ENCODE data around the gene PARD3B. TPM values are rescaled to one million over a fixed set of nuclear protein-coding genes. Genes with fewer than 3 reads are reported as not detected.

Gene PARD3B
- total and polyA plus RNA-seq, 2 experiments from 2014 or later = 3.5 to 4.4 TPM

GRCh38 chr2:204840504-204840903 is 295.2 kb downstream of the PARD3B start (continued):
- no peak for TF ChIP-seq ZNF462 (CRISPR knock-in tag; IDR thresholded peaks at IDR 0.05)
- no peak for TF ChIP-seq ETS1 (IDR thresholded peaks at IDR 0.05)
- no peak for TF ChIP-seq POLR2AphosphoS5 (IDR thresholded peaks at IDR 0.05; ENCODE audit: low read depth)

- Mint-ChIP-seq H3K27ac (no peak overlapping the region; the same call in 1 of the 2 replicates), H3K36me3 (ENCODE audit: low read depth) (no peaks in the 10 kb centered on the region), H3K4me3 (no peak overlapping the region), H3K27me3 (ENCODE audit: insufficient read depth, low read depth, poor library complexity) (no peaks in the 10 kb centered on the region), H3K4me1 (peaks cover 15% of the 10 kb centered on the region), H3K9me3 (no peaks in the 10 kb centered on the region)
- Histone ChIP-seq H3K27me3 (ENCODE audit: insufficient read depth) (no peaks in the 10 kb centered on the region), H3K79me2 (replicated peaks; ENCODE audit: insufficient read depth) (no peaks in the 10 kb centered on the region), H4K20me1 (replicated peaks; ENCODE audit: insufficient read depth) (no peaks in the 10 kb centered on the region), H3K36me3 (ENCODE audit: insufficient read depth) (no peaks in the 10 kb centered on the region), H3K4me3 (no peak overlapping the region), H3K27ac (ENCODE audit: low read depth) (no peak overlapping the region), H3K4me2 (no peak overlapping the region), H3K4me1 (ENCODE audit: insufficient read depth) (peaks cover 14% of the 10 kb centered on the region), H2AFZ (no peak overlapping the region), H3F3A (replicated peaks; ENCODE audit: low read depth) (no peaks in the 10 kb centered on the region), H3K9me2 (ENCODE audit: insufficient read depth) (no peaks in the 10 kb centered on the region)
- DNase-seq (ENCODE audit: low spot score) = no peak
- no peak for ATAC-seq
- TF ChIP-seq EZH2phosphoT487 (IDR thresholded peaks at IDR 0.05; ENCODE audit: unreplicated experiment) (no peak), EZH2 (IDR thresholded peaks at IDR 0.05; ENCODE audit: low read depth, unreplicated experiment) (no peak), STAT1 (IDR thresholded peaks at IDR 0.05; ENCODE audit: unreplicated experiment) (no peak), ZNF114 (CRISPR knock-in tag; IDR thresholded peaks at IDR 0.05) (no peak), REST (IDR thresholded peaks at IDR 0.05; ENCODE audit: unreplicated experiment) (no peak), ETS1 (IDR thresholded peaks at IDR 0.05) (no peak), POLR2AphosphoS5 (IDR thresholded peaks at IDR 0.05; ENCODE audit: low read depth) (no peak), NANOG (IDR thresholded peaks at IDR 0.05; ENCODE audit: borderline replicate concordance) (no peak)
Measured at GRCh38 chr2:204842068-204842467, 296.8 kb downstream of the PARD3B start.
